NCI-H345 treated with DMSO at 0.1 percent for 48 hours (cell line): ENCODE measurements around the gene ALOX5AP.

Experiments
- DNase-seq: peaks from one replicate; lab custom pipeline; 2025; ENCODE audit not compliant: unreplicated experiment; lab: John Stamatoyannopoulos, UW

The ALOX5AP gene

GRCh38 chr13:30735025-30735871 lies at the start of gene ALOX5AP:
Gene ALOX5AP, plus strand, starts transcription at chr13:30735543. Its CDS starts 63 bp downstream, at chr13:30735606.
- no peak for DNase-seq

- no peak for DNase-seq
Measured at GRCh38 chr13:30685987-30686386, 49.4 kb upstream of the ALOX5AP start.

- DNase-seq: no peak
Measured at GRCh38 chr13:30687601-30688000, 47.7 kb upstream of the ALOX5AP start.

- no peak for DNase-seq
Measured at GRCh38 chr13:30689752-30690151, 45.6 kb upstream of the ALOX5AP start.

GRCh38 chr13:30690282-30691188 lies 44.8 kb upstream of the ALOX5AP start:
- DNase-seq: no peak

GRCh38 chr13:30692113-30692512 lies 43.2 kb upstream of the ALOX5AP start:
- DNase-seq: no peak

GRCh38 chr13:30696278-30697176 lies 38.8 kb upstream of the ALOX5AP start:
- DNase-seq: no peak

- DNase-seq: no peak
Measured at GRCh38 chr13:30697177-30697953, 38.0 kb upstream of the ALOX5AP start.

GRCh38 chr13:30697996-30698401 lies 37.3 kb upstream of the ALOX5AP start:
- DNase-seq: no peak

- no peak for DNase-seq
Measured at GRCh38 chr13:30698488-30699005, 36.8 kb upstream of the ALOX5AP start.

- DNase-seq: no peak
Measured at GRCh38 chr13:30700364-30700763, 35.0 kb upstream of the ALOX5AP start.

GRCh38 chr13:30702006-30702405 lies 33.3 kb upstream of the ALOX5AP start:
- no peak for DNase-seq

GRCh38 chr13:30704596-30704995 lies 30.7 kb upstream of the ALOX5AP start:
- no peak for DNase-seq

- DNase-seq: no peak
Measured at GRCh38 chr13:30705680-30706079, 29.7 kb upstream of the ALOX5AP start.

- DNase-seq: no peak
Measured at GRCh38 chr13:30708541-30708940, 26.8 kb upstream of the ALOX5AP start.

- DNase-seq: no peak
Measured at GRCh38 chr13:30710442-30710841, 24.9 kb upstream of the ALOX5AP start.

GRCh38 chr13:30711375-30711774 lies 24.0 kb upstream of the ALOX5AP start:
- no peak for DNase-seq

GRCh38 chr13:30711837-30712236 lies 23.5 kb upstream of the ALOX5AP start:
- no peak for DNase-seq

GRCh38 chr13:30712536-30713532 lies 22.5 kb upstream of the ALOX5AP start:
- DNase-seq: no peak
